GM12865 (cell line): ENCODE data around the gene C3orf18.

ENCODE experiments used
- DNase-seq: peaks from one replicate; pipeline ENCODE4 v3.0.0; 2010; ENCODE audit warnings: low read depth
- H3K4me3 ChIP-seq: 2 replicates; pipeline ENCODE4 v1.5.1; 2011; ENCODE audit warnings: mild to moderate bottlenecking, low read depth, low read length, control low read depth
- CTCF ChIP-seq: IDR thresholded peaks from 2 replicates; pipeline ENCODE4 v1.5.1; 2011; ENCODE audit warnings: low read length, control low read depth, low read depth, inconsistent platforms; ENCODE audit not compliant: insufficient read depth; ENCODE audit errors: missing control alignments

C3orf18 gene

GRCh38 chr3:50577348-50577747 lies 9.8 kb upstream of the C3orf18 start:
- TF ChIP-seq CTCF = no peak
- H3K4me3 ChIP-seq = no peak overlapping the region
- no peak for DNase-seq

DNA sequence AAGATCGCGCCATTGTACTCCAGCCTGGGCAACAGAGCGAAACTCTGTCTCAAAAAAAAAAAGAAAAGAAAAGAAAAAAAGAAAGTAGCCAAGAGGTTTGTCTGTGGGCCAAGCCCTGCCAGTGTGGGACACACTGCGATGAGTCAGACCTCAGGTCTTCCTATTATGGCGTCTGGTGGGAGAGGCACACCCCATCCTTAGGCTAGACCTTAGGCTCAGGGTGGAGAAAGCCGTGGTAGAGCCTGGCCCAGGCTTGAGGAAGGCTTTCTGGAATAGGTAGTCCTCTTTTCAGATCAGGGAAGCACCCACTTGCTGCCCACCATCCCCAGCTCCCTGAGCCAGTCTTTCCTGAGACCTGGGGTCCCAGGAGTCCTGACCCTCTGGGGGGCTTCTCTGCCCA lies 7.8 kb upstream of the C3orf18 start:
- DNase-seq = no peak
- TF ChIP-seq CTCF = no peak
- H3K4me3 ChIP-seq = no peak overlapping the region

- no peak overlapping the region for H3K4me3 ChIP-seq
- TF ChIP-seq CTCF = no peak
- DNase-seq = peak; percentile 17
Observed at GRCh38 chr3:50574444-50574831, 6.9 kb upstream of the C3orf18 start.

- DNase-seq = no peak
Observed at GRCh38 chr3:50573566-50574443, 6.3 kb upstream of the C3orf18 start.

GRCh38 chr3:50572801-50573371 lies 5.3 kb upstream of the C3orf18 start:
- no peak overlapping the region for H3K4me3 ChIP-seq
- no peak for DNase-seq
- no peak for TF ChIP-seq CTCF

More at GRCh38 chr3:50573566-50574443, 6.3 kb upstream of the C3orf18 start:
- no peak for TF ChIP-seq CTCF
- no peak overlapping the region for H3K4me3 ChIP-seq

GRCh38 chr3:50572158-50572557 lies 4.6 kb upstream of the C3orf18 start:
- peak; percentile 77 for DNase-seq
- no peak overlapping the region for H3K4me3 ChIP-seq
- peak; percentile 93 for TF ChIP-seq CTCF
